ENCODE measurements around the gene ISOC1. TPM values are rescaled to one million over a fixed set of nuclear protein-coding genes. Genes with fewer than 3 reads are reported as not detected.

The ISOC1 gene
- total and polyA plus RNA-seq, 10 of the 15 experiments (the other 5 are each of a cell fraction or from before 2014, with no cell fraction given): 12.6 to 61.8 (median 29.9) TPM

GRCh38 chr5:129155876-129156275, 61.3 kb downstream of the ISOC1 start (continued):
- no peak for TF ChIP-seq USF1 (IDR thresholded peaks at IDR 0.05; ENCODE audit: borderline replicate concordance, extremely low read length, insufficient read depth, low read depth, low read length)

- no TSS peak for BruUV-seq (replicated peaks)
- ATAC-seq: no peak
- no peak for TF ChIP-seq NBN (IDR thresholded peaks at IDR 0.05)
- no peak for TF ChIP-seq CBFB (IDR thresholded peaks at IDR 0.05; ENCODE audit: low read depth)
- no peak for TF ChIP-seq CEBPZ (IDR thresholded peaks at IDR 0.05; ENCODE audit: low read depth, low read length)
- TF ChIP-seq ZNF24 (IDR thresholded peaks at IDR 0.05): no peak
- no peak for TF ChIP-seq MXI1 (IDR thresholded peaks at IDR 0.05; ENCODE audit: low read depth, low read length)
- TF ChIP-seq USF1 (IDR thresholded peaks at IDR 0.05; ENCODE audit: borderline replicate concordance, extremely low read length, insufficient read depth, low read depth, low read length): no peak
- TF ChIP-seq RELA (IDR thresholded peaks at IDR 0.05; ENCODE audit: borderline replicate concordance, partially characterized antibody): no peak
- TF ChIP-seq ATF7 (IDR thresholded peaks at IDR 0.05; ENCODE audit: low read depth): no peak
- TF ChIP-seq ZZZ3 (IDR thresholded peaks at IDR 0.05; ENCODE audit: control insufficient read depth, insufficient read length, low read depth): no peak
- no peak for TF ChIP-seq NR2F1 (conservative IDR thresholded peaks at IDR 0.05)
- TF ChIP-seq BACH1 (IDR thresholded peaks at IDR 0.05; ENCODE audit: borderline replicate concordance): no peak
- no peak for TF ChIP-seq MLLT1 (IDR thresholded peaks at IDR 0.05)
- no peak for TF ChIP-seq ZNF592 (IDR thresholded peaks at IDR 0.05)
Measured at GRCh38 chr5:129161830-129162229, 67.3 kb downstream of the ISOC1 start.

More at GRCh38 chr5:129161830-129162229, 67.3 kb downstream of the ISOC1 start:
- ChIA-PET CTCF (no interaction called here), SMC1A (ENCODE audit: uncharacterized antibody, unreplicated experiment) (interaction anchor here (0.7 kb wide), 1 partner anchor 909 kb away, joined by 3 read pairs; no protein-coding TSS in a partner anchor), POLR2A (no interaction called here), RAD21 (ENCODE audit: unreplicated experiment) (no interaction called here)
- Histone ChIP-seq H3K36me3 (ENCODE audit: control insufficient read depth in 2 of 2, insufficient read depth in 2 of 2, low read length in 1 of 2) (no peaks in the 10 kb centered on the region), H3K79me2 (ENCODE audit: control insufficient read depth, insufficient read depth, low read length) (no peaks in the 10 kb centered on the region), H3K9me3 (replicated peaks; ENCODE audit: control insufficient read depth, insufficient read depth, low read length) (no peaks in the 10 kb centered on the region), H3K27me3 (replicated peaks in 1 of 2; ENCODE audit: control insufficient read depth in 2 of 2, insufficient read depth in 2 of 2, low read length in 1 of 2) (no peaks in the 10 kb centered on the region), H2AFZ (ENCODE audit: control insufficient read depth, low read depth, low read length) (no peak overlapping the region), H3K27ac (ENCODE audit: control insufficient read depth, insufficient read depth) (no peak overlapping the region), H3K4me1 (ENCODE audit: control insufficient read depth, insufficient read depth, low read length) (no peaks in the 10 kb centered on the region), H3K9ac (ENCODE audit: control insufficient read depth, insufficient read depth, low read length) (no peak overlapping the region), H4K20me1 (ENCODE audit: control insufficient read depth, insufficient read depth) (no peaks in the 10 kb centered on the region), H3K4me2 (ENCODE audit: control insufficient read depth, insufficient read depth) (no peak overlapping the region), H3K4me3 (no peak overlapping the region)
- DNase-seq (ENCODE audit: low read depth, low spot score) (no peak), FAIRE-seq (no peak)
- in situ Hi-C loops (cut with MboI) (no loop called here), intact Hi-C loops (cut with micrococcal nuclease; ENCODE audit: unreplicated experiment) (no loop called here)
